Superior temporal gyrus (tissue), 1 donor: ENCODE data around the gene ERC1.
"Not testable (repeated sequence)": the region's sequence is repeated elsewhere in the genome, so short reads cannot be mapped to it uniquely, and the experiment has no call there.

Source experiments
- DNase-seq: peaks from one replicate; pipeline ENCODE4 v3.0.0-alpha.2; 2016; ENCODE audit errors: extremely low spot score

The ERC1 gene

GRCh38 chr12:981961-982360 is 9.1 kb upstream of the ERC1 start:
- no peak for DNase-seq

GRCh38 chr12:988646-989045 is 2.4 kb upstream of the ERC1 start:
- no peak for DNase-seq

GRCh38 chr12:989051-989450 is 2.0 kb upstream of the ERC1 start:
- DNase-seq: no peak

- DNase-seq: peak; percentile 76
These were observed 1.0 kb upstream of the ERC1 start for GRCh38 chr12:989751-990660.

- peak; percentile 33 for DNase-seq
These were observed 619 bp downstream of the ERC1 start for GRCh38 chr12:991350-992333.

- DNase-seq: no peak
These were observed 1.6 kb downstream of the ERC1 start for GRCh38 chr12:992647-993046.

GRCh38 chr12:996881-997280 is 5.9 kb downstream of the ERC1 start:
- DNase-seq: no peak

GRCh38 chr12:997505-997904 is 6.5 kb downstream of the ERC1 start:
- DNase-seq: no peak

- DNase-seq: no peak
These were observed 7.2 kb downstream of the ERC1 start for GRCh38 chr12:998020-998874.

- not testable (repeated sequence) for DNase-seq
These were observed 8.7 kb downstream of the ERC1 start for GRCh38 chr12:999736-1000135.

- DNase-seq: no peak
These were observed 10.5 kb downstream of the ERC1 start for GRCh38 chr12:1001507-1001906.

- no peak for DNase-seq
These were observed 12.7 kb downstream of the ERC1 start for GRCh38 chr12:1003600-1004271.

- no peak for DNase-seq
These were observed 15.2 kb downstream of the ERC1 start for GRCh38 chr12:1006255-1006654.

- DNase-seq: no peak
These were observed 16.3 kb downstream of the ERC1 start for GRCh38 chr12:1007276-1007675.

- DNase-seq: no peak
These were observed 17.0 kb downstream of the ERC1 start for GRCh38 chr12:1007994-1008393.

- no peak for DNase-seq
These were observed 20.1 kb downstream of the ERC1 start for GRCh38 chr12:1011091-1011490.

GRCh38 chr12:1013618-1014489 is 22.8 kb downstream of the ERC1 start:
- DNase-seq: no peak

GRCh38 chr12:1019283-1019682 is 28.3 kb downstream of the ERC1 start:
- no peak for DNase-seq

GRCh38 chr12:1020389-1020788 is 29.4 kb downstream of the ERC1 start:
- no peak for DNase-seq
